CD4-positive, alpha-beta T cell treated with Interferon alpha-2 for 1 hour (primary cell): ENCODE results near the gene KRTAP4-5.
"Not testable (repeated sequence)": the region's sequence is repeated elsewhere in the genome, so short reads cannot be mapped to it uniquely, and the experiment has no call there.

Experiments
- DNase-seq, 2 donors: peaks; one replicate each; pipeline ENCODE4 v3.0.0-alpha.2; 2020 to 2022

Gene KRTAP4-5

GRCh38 chr17:41149652-41149985 is at the start of gene KRTAP4-5:
Gene KRTAP4-5 (minus strand): TSS chr17:41149825. CDS start chr17:41149767, 58 bp downstream.
- DNase-seq = no peak

DNA sequence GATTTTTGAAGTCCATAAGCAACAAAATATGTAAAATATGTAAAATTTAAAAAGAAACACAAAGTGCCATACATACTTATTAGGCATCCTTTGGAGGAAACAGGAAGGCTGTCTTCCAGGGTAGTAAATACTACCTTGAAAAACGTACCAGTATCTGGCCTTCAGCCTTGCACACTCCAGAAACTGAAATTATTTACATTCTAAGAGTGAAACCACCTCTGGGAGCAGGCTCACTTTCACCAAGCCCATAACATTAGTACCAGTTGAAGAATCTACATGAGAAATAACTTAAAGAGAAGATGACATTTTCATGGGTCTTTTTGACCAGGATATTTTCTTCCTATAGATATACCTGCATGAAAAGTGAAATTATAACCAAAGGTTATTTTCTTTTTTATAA is 46.4 kb upstream of the KRTAP4-5 start:
- DNase-seq = no peak

GRCh38 chr17:41190328-41190727 is 40.7 kb upstream of the KRTAP4-5 start:
- DNase-seq = no peak

GRCh38 chr17:41189837-41190318 is 40.3 kb upstream of the KRTAP4-5 start, which contains the start of gene KRTAP9-1:
Gene KRTAP9-1 (plus strand): TSS chr17:41189887. CDS start chr17:41189887, 0 bp downstream.
- DNase-seq = not testable (repeated sequence)

- no peak for DNase-seq
These were observed 37.2 kb upstream of the KRTAP4-5 start for GRCh38 chr17:41186872-41187271.

GRCh38 chr17:41185001-41185400 is 35.4 kb upstream of the KRTAP4-5 start:
- DNase-seq = no peak

- no peak for DNase-seq
These were observed 34.9 kb upstream of the KRTAP4-5 start, which contains the start of gene KRTAP4-1 for GRCh38 chr17:41184480-41184961. Gene KRTAP4-1 (minus strand): TSS chr17:41184911. CDS start chr17:41184854, 57 bp downstream.

GRCh38 chr17:41178843-41179616 is 29.4 kb upstream of the KRTAP4-5 start:
- DNase-seq = no peak

GRCh38 chr17:41178341-41178740 is 28.7 kb upstream of the KRTAP4-5 start:
- no peak for DNase-seq

DNA sequence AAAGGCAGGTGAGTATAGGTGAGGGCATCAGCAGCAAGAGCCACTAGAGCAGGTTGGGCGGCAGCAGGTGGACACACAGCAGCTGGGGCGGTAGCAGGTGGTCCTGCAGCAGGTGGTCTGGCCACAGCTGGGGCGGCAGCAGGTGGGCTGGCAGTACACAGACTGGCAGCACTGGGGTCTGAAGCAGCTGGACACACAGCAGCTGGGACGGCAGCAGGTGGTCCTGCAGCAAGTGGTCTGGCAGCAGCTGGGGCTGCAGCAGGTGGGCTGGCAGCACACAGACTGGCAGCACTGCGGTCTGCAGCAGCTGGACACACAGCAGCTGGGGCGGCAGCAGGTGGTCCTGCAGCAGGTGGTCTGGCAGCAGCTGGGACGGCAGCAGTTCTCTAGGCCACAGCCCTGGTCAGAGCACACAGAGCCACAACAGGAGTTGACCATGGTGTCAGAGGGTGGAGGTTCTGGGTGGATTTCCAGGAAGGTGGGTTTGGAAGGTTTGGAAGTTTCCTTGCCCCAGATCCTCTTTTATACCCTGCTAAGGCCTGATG is 28.2 kb upstream of the KRTAP4-5 start, which contains the start of gene KRTAP4-2:
TSS of gene KRTAP4-2 (minus strand) at position 495 of the 545 bp plus-strand sequence. CDS start at position 438, 57 bp downstream.
- DNase-seq = no peak

- no peak for DNase-seq
These were observed 27.2 kb upstream of the KRTAP4-5 start for GRCh38 chr17:41176744-41177387.

- DNase-seq = no peak
These were observed 22.3 kb upstream of the KRTAP4-5 start for GRCh38 chr17:41171886-41172285.

- no peak for DNase-seq
These were observed 18.5 kb upstream of the KRTAP4-5 start, which contains the start of gene KRTAP4-3 for GRCh38 chr17:41168121-41168520. Gene KRTAP4-3 (minus strand): TSS chr17:41168221. CDS start chr17:41168172, 49 bp downstream.

DNA sequence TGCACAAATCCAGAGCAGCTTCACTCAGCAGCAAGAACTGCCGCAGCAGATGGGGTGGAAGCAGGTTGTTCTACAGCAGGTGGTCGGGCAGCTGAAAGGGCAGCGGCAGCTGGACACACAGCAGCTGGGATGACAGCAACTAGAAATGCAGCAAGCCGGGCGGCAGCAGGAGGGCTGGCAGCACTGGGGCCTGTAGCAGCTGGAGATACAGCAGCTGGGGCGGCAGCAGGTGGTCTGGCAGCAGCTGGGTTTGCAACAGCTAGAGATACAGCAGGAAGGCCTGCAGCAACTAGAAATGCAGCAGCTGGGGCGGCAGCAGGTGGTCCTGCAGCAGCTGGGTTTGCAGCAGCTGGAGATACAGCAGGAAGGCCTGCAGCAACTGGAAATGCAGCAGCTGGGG is 17.9 kb upstream of the KRTAP4-5 start:
- DNase-seq = no peak

- DNase-seq = no peak
These were observed 14.2 kb upstream of the KRTAP4-5 start for GRCh38 chr17:41163828-41164227.

DNA sequence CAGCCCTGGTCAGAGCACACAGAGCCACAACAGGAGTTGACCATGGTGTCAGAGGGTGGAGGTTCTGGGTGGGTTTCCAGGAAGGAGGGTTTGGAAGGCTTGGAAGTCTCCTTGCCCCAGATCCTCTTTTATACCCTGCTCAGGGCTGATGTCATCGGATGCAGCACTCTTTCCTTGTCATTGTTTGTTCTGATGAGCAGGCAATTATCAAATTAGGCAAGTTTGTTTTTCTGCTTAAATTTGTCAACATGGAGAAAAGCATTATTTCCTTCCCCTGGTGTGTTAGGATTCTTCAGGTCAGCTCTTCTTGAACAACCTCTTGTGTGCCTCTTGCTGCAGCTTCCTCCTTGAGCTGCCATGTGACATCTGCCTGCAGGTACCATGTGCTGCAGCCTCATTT is 11.0 kb upstream of the KRTAP4-5 start, which contains the start of gene KRTAP4-4:
TSS of gene KRTAP4-4 (minus strand) at position 101 of the 400 bp plus-strand sequence. CDS start at position 44, 57 bp downstream.
- no peak for DNase-seq

- DNase-seq = not testable (repeated sequence)
These were observed 10.6 kb upstream of the KRTAP4-5 start for GRCh38 chr17:41160190-41160589.

DNA sequence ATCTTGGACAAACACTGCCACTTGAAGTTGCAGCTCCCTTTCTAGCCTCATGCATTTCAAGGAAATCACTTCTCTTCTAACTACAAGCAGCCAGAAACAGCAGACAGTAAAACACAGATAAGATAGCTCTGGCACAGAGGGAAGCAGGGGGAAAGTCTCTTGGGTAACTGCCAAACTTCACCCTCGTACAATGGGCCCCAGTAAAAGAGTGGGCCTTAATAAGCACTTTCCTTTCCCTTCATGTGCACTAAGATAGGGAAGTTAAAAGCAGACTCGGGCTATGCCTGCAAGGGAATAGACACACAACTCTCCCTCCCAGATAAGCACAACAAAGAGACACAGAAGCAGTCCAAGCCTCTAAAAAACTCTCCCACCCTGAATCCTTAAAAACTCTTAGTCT is 4.2 kb upstream of the KRTAP4-5 start:
- no peak for DNase-seq

DNA sequence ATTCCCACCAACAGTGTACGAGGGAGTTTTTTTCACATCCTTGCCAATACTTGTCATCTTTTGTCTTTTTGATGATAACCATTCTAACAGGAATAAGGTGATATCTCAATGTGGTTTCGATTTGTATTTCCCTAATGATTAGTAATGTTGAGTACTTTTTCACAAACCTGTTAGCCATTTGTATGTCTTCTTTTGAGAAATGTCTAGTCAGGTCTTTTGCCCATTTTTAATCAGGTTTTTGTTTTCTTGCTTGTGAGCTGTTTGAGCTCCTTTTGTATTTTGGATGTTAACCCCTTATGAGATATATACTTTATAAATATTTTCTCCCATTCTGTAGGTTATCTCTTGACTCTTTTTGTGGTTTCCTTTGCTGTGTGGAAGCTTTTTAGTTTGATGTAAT is 1.9 kb upstream of the KRTAP4-5 start:
- no peak for DNase-seq

- DNase-seq = no peak
These were observed 401 bp upstream of the KRTAP4-5 start for GRCh38 chr17:41150026-41150425.

DNA sequence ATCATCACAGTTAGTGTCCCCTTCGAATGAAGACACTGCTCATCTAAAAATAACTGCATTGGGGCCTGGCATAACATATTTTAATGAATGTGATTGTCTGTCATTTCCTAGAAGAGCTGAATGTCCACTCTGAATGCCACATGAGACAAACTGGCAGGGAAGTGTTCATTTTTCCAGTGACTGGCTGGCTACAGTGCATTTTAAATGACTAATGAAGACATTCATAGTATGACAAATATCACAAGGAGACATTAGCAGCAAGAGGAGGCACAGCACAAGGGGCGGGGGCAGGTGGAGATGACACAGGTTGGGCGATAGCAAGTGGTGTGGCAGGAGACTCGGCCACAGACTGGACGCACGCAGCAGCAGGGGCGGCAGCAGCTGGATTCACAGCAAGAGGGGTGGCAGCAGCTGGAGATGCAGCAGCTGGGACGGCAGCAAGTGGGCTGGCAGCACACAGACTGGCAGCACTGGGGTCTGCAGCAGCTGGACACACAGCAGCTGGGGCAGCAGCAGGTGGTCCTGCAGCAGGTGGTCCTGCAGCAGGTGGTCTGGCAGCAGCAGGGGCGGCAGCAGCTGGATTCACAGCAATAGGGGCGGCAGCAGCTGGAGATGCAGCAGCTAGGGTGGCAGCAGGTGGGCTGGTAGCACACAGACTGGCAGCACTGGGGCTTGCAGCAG is 514 bp downstream of the KRTAP4-5 start:
- DNase-seq = not testable (repeated sequence)

DNA sequence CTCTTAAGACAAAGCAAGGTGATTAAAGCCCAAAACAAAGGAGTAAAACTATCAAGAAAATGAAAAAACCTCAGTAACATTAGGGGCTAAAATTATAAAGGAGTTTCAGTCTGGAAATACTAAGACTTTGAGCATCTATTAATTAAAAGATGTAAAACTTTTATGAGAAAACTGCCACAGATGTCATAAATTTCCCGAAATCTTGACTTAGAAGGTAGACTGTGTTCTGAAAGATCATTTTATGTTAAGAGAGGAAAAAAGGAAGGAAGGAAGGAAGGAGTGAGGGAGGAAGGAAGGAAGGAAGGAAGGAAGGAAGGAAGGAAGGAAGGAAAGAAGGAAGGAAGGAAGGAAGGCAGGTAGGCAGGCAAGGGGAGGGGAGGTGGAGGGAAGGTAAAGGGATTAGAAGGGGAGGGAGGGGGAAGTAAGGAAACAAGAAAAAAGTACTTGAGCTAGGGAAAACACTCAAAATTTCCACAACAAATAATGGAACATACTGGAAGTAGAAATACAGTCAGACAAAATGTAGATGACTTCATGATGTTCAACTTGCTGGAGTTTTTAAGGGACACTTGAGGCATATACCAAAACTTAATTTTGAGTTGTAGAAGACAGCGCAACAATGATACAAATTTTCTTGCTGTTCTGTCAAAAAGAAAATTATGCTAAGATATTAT is 2.0 kb downstream of the KRTAP4-5 start:
- DNase-seq = no peak
